ENCODE measurements around the gene RECQL. TPM values are rescaled to one million over a fixed set of nuclear protein-coding genes. Genes with fewer than 3 reads are reported as not detected.
"Not testable (repeated sequence)": the region's sequence is repeated elsewhere in the genome, so short reads cannot be mapped to it uniquely, and the experiment has no call there.

The RECQL gene
- polyA plus RNA-seq, 2 donors: 7.0 to 9.7 TPM

DNA sequence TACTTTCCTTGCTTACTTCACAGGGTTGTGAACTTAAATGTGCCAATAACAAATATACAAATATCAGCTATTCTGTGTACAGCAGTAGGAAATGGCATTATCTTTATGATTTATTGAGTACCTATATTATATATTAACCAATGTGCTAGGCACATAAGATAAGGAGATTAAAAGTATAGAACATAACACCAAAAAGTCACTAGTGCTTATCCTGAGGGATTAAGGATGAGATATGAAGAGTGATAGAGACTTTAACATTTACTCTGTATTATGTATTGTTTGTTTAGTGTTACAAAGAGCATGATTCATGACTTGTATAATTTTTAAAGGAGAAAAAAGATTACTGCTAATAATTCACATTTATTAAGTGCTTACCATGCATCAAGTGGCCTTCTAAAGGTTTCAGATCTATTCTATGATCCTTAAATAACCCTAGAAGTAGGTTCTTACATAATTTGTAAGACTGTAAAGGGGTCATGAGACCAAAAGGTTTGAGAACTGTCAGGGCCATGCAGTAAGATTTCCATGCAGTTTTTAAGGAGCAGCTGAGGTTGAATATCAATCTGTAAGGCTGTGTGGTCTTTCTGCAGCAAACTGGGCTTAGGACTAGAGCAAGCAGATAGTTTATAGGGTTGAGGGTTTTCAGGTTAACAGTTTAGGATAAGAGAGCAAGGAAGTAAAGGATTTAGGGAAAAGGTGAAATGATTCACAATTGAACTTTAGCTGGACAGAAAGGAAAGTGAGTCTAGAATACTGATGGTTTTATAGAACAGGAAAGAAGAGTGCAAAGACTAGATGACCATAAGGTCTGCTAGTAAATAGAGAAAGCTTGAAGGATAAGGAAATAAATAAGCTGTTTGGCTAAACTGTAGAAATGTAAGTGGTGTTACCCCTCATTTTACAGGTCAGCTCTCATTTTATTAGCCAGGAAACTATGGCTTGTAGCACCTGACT, 57.0 kb downstream of the RECQL start:
- peaks cover 6 to 10% of the 10 kb centered on the region in 2 donors for H3K36me3 ChIP-seq (ENCODE audit: control insufficient read depth in 2 of 2, insufficient read depth in 2 of 2, low read length in 1 of 2)
- H3K9me3 ChIP-seq (ENCODE audit: control insufficient read depth in 2 of 2, insufficient read depth in 1 of 2, low read depth in 1 of 2, low read length in 1 of 2): no peaks in the 10 kb centered on the region
- H3K4me3 ChIP-seq (ENCODE audit: low read depth in 1 of 2, low read length in 2 of 2): no peak overlapping the region
- H3K27me3 ChIP-seq (ENCODE audit: control insufficient read depth in 1 of 2, insufficient read depth in 2 of 2, low read length in 2 of 2): no peaks in the 10 kb centered on the region
- no peak overlapping the region for H3K27ac ChIP-seq (ENCODE audit: low read depth in 2 of 2, low read length in 1 of 2)
- H3K4me1 ChIP-seq (ENCODE audit: control insufficient read depth in 2 of 2, insufficient read depth in 2 of 2, low read length in 1 of 2): peaks cover 2 to 6% of the 10 kb centered on the region in 2 donors

DNA sequence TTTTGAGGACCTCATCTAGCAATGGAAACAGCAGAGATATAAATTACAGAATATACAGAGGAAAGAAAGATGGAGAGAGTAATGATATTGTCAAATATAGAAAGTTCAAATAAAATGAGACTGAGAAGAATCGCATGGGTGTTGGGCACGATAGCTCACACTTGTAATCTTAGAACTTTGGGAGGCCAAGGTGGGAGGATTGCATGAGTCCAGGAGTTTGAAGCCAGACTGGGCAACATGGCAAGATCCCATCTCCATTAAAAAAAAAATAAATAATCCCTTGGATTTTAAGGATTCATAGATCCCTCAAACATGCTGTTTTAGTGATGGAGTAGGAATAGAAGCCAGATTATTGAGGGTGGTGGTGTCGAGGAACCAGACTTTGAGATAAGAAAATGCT, 62.1 kb downstream of the RECQL start:
- no peak overlapping the region for H3K4me3 ChIP-seq (ENCODE audit: low read depth in 1 of 2, low read length in 2 of 2)
- no peak overlapping the region for H3K27ac ChIP-seq (ENCODE audit: low read depth in 2 of 2, low read length in 1 of 2)

DNA sequence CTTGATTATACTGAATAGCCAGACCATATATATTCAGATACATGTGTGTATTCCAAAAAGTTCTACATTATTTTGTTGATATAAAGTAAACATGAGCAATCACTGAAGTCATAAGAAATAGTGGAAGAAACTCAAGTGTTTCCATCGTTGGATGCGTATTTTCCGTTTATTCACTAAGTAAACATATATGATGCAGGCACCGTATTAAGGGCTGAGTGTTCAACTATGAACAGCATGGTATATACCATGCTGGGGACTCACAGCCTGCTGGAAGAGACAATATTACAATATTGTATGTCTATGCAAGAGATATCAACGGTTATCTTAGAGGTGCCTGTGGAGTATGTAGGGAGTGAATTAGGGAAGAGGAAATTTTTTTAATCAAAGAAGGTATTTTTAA, 62.8 kb downstream of the RECQL start:
- Histone ChIP-seq H3K4me3 (ENCODE audit: low read depth in 1 of 2, low read length in 2 of 2) (peak overlapping the region in 1 of 2 donors; percentile 82), H3K27ac (ENCODE audit: low read depth in 2 of 2, low read length in 1 of 2) (no peak overlapping the region), H3K9me3 (ENCODE audit: control insufficient read depth in 2 of 2, insufficient read depth in 1 of 2, low read depth in 1 of 2, low read length in 1 of 2) (no peaks in the 10 kb centered on the region), H3K36me3 (ENCODE audit: control insufficient read depth in 2 of 2, insufficient read depth in 2 of 2, low read length in 1 of 2) (peaks cover 3 to 10% of the 10 kb centered on the region in 2 donors), H3K27me3 (ENCODE audit: control insufficient read depth in 1 of 2, insufficient read depth in 2 of 2, low read length in 2 of 2) (no peaks in the 10 kb centered on the region), H3K4me1 (ENCODE audit: control insufficient read depth in 2 of 2, insufficient read depth in 2 of 2, low read length in 1 of 2) (peaks cover 2 to 6% of the 10 kb centered on the region in 2 donors)
- WGBS, 2 donors: 75 to 83% methylated on average over 5 of the region's 5 CpGs

More for the DNA sequence above, 62.1 kb downstream of the RECQL start:
- H3K27me3 ChIP-seq (ENCODE audit: control insufficient read depth in 1 of 2, insufficient read depth in 2 of 2, low read length in 2 of 2): no peaks in the 10 kb centered on the region
- 92 to 98% methylated on average over 3 of the region's 3 CpGs for WGBS, 2 donors
- peaks cover 3 to 10% of the 10 kb centered on the region in 2 donors for H3K36me3 ChIP-seq (ENCODE audit: control insufficient read depth in 2 of 2, insufficient read depth in 2 of 2, low read length in 1 of 2)
- peaks cover 2 to 6% of the 10 kb centered on the region in 2 donors for H3K4me1 ChIP-seq (ENCODE audit: control insufficient read depth in 2 of 2, insufficient read depth in 2 of 2, low read length in 1 of 2)
- no peaks in the 10 kb centered on the region for H3K9me3 ChIP-seq (ENCODE audit: control insufficient read depth in 2 of 2, insufficient read depth in 1 of 2, low read depth in 1 of 2, low read length in 1 of 2)

DNA sequence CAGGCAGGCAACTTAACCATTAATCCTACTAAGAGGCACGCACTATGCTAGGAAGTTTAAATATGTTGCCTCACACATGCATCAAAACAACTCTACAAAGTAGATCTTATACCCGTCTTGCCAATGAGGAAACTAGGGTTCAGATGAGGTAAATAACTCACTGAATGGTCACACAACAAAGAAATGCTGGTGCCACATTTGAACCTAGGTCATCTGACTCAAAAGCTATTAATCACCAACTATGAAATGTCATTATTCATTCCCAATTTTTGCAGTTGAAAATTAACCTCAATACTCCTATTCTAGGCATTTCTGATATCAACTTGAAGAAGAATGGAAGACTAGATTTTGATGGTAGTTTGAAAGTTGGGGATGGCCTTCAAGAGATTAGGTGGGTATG, 66.7 kb downstream of the RECQL start:
- Histone ChIP-seq H3K9me3 (ENCODE audit: control insufficient read depth in 2 of 2, insufficient read depth in 1 of 2, low read depth in 1 of 2, low read length in 1 of 2) (no peaks in the 10 kb centered on the region), H3K4me1 (ENCODE audit: control insufficient read depth in 2 of 2, insufficient read depth in 2 of 2, low read length in 1 of 2) (no peaks in the 10 kb centered on the region), H3K36me3 (ENCODE audit: control insufficient read depth in 2 of 2, insufficient read depth in 2 of 2, low read length in 1 of 2) (no peaks in the 10 kb centered on the region), H3K27ac (ENCODE audit: low read depth in 2 of 2, low read length in 1 of 2) (no peak overlapping the region), H3K4me3 (ENCODE audit: low read depth in 1 of 2, low read length in 2 of 2) (no peak overlapping the region), H3K27me3 (ENCODE audit: control insufficient read depth in 1 of 2, insufficient read depth in 2 of 2, low read length in 2 of 2) (no peaks in the 10 kb centered on the region)
- 62 to 71% methylated on average over 2 of the region's 2 CpGs for WGBS, 2 donors

DNA sequence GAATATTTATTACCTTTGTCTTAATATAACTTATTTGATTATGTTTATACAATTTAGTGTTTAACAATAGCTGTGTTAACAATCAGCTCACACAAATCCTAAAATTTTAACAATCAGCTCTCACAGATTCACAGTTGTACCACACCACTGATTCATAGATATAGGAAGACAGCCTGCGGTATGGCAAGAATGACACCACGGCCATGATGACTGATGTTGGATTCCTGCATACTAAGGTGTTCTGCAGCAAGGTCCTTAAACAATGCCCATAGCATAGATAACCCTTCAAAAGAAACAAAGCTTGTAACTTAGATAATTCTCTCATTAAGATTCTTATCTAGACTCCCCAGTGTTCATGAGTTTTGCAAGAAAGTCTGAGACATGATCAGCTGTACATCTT, 67.9 kb downstream of the RECQL start:
- Histone ChIP-seq H3K27ac (ENCODE audit: low read depth in 2 of 2, low read length in 1 of 2) (no peak overlapping the region), H3K4me1 (ENCODE audit: control insufficient read depth in 2 of 2, insufficient read depth in 2 of 2, low read length in 1 of 2) (no peaks in the 10 kb centered on the region), H3K36me3 (ENCODE audit: control insufficient read depth in 2 of 2, insufficient read depth in 2 of 2, low read length in 1 of 2) (no peaks in the 10 kb centered on the region), H3K27me3 (ENCODE audit: control insufficient read depth in 1 of 2, insufficient read depth in 2 of 2, low read length in 2 of 2) (no peaks in the 10 kb centered on the region), H3K9me3 (ENCODE audit: control insufficient read depth in 2 of 2, insufficient read depth in 1 of 2, low read depth in 1 of 2, low read length in 1 of 2) (no peaks in the 10 kb centered on the region), H3K4me3 (ENCODE audit: low read depth in 1 of 2, low read length in 2 of 2) (no peak overlapping the region)
- WGBS, 2 donors: 25 to 39% methylated on average over 2 of the region's 2 CpGs

DNA sequence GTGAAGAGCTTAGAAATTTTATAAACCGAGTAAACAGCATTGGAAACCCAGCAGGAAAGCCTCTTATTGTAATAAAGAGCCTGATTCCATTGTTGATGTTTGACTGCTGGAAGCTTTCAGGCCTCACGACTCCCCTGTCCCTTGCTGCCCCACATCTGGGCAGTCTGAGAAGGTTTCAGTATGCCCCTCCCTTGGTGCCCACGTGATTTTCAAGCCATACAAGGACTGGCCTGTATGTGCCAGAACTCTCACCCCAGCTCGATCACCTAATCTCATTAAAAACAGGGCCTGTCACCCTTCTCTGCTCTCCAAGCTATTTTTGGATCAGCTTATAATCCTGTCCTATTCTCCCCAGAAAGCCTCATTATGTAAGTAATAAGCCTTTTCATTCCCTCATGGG, 71.4 kb downstream of the RECQL start:
- H3K4me1 ChIP-seq (ENCODE audit: control insufficient read depth in 2 of 2, insufficient read depth in 2 of 2, low read length in 1 of 2): no peaks in the 10 kb centered on the region
- H3K36me3 ChIP-seq (ENCODE audit: control insufficient read depth in 2 of 2, insufficient read depth in 2 of 2, low read length in 1 of 2): no peaks in the 10 kb centered on the region
- H3K27me3 ChIP-seq (ENCODE audit: control insufficient read depth in 1 of 2, insufficient read depth in 2 of 2, low read length in 2 of 2): no peaks in the 10 kb centered on the region
- no peaks in the 10 kb centered on the region for H3K9me3 ChIP-seq (ENCODE audit: control insufficient read depth in 2 of 2, insufficient read depth in 1 of 2, low read depth in 1 of 2, low read length in 1 of 2)
- H3K4me3 ChIP-seq (ENCODE audit: low read depth in 1 of 2, low read length in 2 of 2): no peak overlapping the region
- no peak overlapping the region for H3K27ac ChIP-seq (ENCODE audit: low read depth in 2 of 2, low read length in 1 of 2)
- 35 to 50% methylated on average over 4 of the region's 4 CpGs for WGBS, 2 donors

DNA sequence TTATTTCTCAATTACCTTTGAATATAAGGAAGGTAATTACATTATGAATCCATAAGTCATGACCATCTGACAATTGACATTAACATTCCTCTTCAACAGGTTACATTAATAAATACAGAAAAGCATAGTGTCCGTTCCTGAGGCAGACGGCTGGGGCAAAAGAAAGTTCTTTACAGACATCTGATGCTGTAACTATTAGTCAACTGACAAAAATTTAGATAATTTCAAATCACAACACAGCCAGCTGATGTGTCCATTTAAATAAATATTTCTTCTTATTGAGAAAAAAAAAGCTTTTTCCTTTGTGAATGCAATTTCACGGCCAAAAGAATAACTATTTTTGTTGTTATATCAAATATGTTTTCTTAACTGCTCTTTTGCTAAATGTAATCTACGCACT, 73.2 kb downstream of the RECQL start:
- WGBS, 2 donors: 69 to 75% methylated on average over 4 of the region's 4 CpGs
- H3K27me3 ChIP-seq (ENCODE audit: control insufficient read depth in 1 of 2, insufficient read depth in 2 of 2, low read length in 2 of 2): no peaks in the 10 kb centered on the region
- no peak overlapping the region for H3K4me3 ChIP-seq (ENCODE audit: low read depth in 1 of 2, low read length in 2 of 2)
- H3K27ac ChIP-seq (ENCODE audit: low read depth in 2 of 2, low read length in 1 of 2): no peak overlapping the region
- no peaks in the 10 kb centered on the region for H3K36me3 ChIP-seq (ENCODE audit: control insufficient read depth in 2 of 2, insufficient read depth in 2 of 2, low read length in 1 of 2)
- no peaks in the 10 kb centered on the region for H3K4me1 ChIP-seq (ENCODE audit: control insufficient read depth in 2 of 2, insufficient read depth in 2 of 2, low read length in 1 of 2)
- H3K9me3 ChIP-seq (ENCODE audit: control insufficient read depth in 2 of 2, insufficient read depth in 1 of 2, low read depth in 1 of 2, low read length in 1 of 2): no peaks in the 10 kb centered on the region

DNA sequence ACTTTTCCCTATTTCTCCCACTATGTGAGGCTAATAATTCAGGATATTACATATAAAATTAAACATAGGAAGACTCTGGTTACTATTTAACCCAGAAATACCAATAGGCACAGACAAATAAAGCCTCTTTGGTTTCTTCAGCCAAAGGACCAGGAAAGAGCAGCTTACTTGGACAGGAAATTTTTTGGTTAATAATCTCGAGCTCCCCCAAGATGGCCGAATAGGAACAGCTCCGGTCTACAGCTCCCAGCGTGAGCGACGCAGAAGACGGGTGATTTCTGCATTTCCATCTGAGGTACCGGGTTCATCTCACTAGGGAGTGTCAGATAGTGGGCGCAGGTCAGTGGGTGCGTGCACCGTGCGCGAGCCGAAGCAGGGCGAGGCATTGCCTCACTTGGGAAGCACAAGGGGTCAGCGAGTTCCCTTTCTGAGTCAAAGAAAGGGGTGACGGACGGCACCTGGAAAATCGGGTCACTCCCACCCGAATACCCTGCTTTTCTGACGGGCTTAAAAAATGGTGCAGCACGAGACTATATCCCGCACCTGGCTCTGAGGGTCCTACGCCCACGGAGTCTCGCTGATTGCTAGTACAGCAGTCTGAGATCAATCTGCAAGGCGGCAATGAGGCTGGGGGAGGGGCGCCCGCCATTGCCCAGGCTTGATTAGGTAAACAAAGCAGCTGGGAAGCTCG, 82.3 kb downstream of the RECQL start:
- not testable (repeated sequence) for H3K36me3 ChIP-seq (ENCODE audit: control insufficient read depth in 2 of 2, insufficient read depth in 2 of 2, low read length in 1 of 2); H3K9me3 ChIP-seq (ENCODE audit: control insufficient read depth in 2 of 2, insufficient read depth in 1 of 2, low read depth in 1 of 2, low read length in 1 of 2); H3K4me1 ChIP-seq (ENCODE audit: control insufficient read depth in 2 of 2, insufficient read depth in 2 of 2, low read length in 1 of 2); H3K27me3 ChIP-seq (ENCODE audit: control insufficient read depth in 1 of 2, insufficient read depth in 2 of 2, low read length in 2 of 2); H3K27ac ChIP-seq (ENCODE audit: low read depth in 2 of 2, low read length in 1 of 2); H3K4me3 ChIP-seq (ENCODE audit: low read depth in 1 of 2, low read length in 2 of 2)
- 84 to 90% methylated on average over 29 to 30 of the region's 30 CpGs for WGBS, 2 donors

Measured in esophagus (tissue), 2 donors.